Measurements from ENCODE around the gene IL7R.
A peak's percentile ranks its signal among the peaks of the same experiment; 100 is the strongest.
"Not testable (repeated sequence)": the region's sequence is repeated elsewhere in the genome, so short reads cannot be mapped to it uniquely, and the experiment has no call there.

IL7R gene

GRCh38 chr5:35876454-35876853 is 19.8 kb downstream of the IL7R start:
- DNase-seq (ENCODE audit: low read depth), result peak; percentile 71

- peak; percentile 79 for DNase-seq (ENCODE audit: low read depth)
Measured at GRCh38 chr5:35876922-35877321, 20.2 kb downstream of the IL7R start.

DNA sequence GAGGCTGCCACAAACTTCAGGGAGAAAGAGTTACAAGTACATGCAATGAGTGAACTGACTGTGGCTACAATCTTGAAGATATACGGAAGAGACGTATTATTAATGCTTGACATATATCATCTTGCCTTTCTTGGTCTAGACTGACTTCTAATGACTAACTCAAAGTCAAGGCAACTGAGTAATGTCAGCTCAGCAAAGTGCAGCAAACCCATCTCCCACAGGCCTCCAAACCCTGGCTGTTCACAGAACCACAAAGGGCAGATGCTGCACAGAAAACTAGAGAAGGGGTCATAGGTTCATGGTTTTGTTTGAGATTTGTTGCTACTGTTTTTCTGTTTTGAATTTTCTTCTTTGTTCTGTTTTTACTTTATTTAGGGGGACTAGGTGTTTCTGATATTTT is 21.0 kb downstream of the IL7R start:
- no peak for DNase-seq (ENCODE audit: low read depth)

DNA sequence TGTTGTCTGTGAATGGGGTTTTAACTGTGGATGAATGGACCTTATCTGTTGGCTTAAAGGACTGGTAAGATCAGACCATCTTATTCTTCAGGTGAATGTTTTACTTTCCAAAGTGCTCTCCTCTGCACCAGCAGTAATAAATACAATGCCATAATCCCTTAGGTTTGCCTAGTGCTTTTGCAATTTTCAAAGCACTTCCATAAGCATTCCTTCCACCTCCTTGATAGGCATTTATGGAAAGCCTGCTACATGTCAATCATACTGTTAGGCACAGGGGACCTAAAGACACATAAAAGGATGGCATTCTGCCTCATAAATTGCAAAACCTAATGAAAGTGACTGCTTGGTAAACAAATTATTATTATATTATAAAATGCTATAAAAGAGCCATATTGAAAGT is 21.4 kb downstream of the IL7R start:
- no peak for DNase-seq (ENCODE audit: low read depth)

DNA sequence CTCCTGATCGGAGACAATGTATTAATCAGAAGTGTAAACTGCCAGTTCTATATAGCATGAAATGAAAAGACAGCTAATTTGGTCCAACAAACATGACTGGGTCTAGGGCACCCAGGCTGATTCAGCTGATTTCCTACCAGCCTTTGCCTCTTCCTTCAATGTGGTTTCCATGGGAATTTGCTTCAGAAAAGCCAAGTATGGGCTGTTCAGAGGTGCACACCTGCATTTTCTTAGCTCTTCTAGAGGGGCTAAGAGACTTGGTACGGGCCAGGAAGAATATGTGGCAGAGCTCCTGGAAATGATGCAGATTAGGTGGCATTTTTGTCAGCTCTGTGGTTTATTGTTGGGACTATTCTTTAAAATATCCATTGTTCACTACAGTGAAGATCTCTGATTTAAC is 22.4 kb downstream of the IL7R start:
- no peak for DNase-seq (ENCODE audit: low read depth)

- no peak for DNase-seq (ENCODE audit: low read depth)
Measured at GRCh38 chr5:35879649-35880048, 23.0 kb downstream of the IL7R start.

DNA sequence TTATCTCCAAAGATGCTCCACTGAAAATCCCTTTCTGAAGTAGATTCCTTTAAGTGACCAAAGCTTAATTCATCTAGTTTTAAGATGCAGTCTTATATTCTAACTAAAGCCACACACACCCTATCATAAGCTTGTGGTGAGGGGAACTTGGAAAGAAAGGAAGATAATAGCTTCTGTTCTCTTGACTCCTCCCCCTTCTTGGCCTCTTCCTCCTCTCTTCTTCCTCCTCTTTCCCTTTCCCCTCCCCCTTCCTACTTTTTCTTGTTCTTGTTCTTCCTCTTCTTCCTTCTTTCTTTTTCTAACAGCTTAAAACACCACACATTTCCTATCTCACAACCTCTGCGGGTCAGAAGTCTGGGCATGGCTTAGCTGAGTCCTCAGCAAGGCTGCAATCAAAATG is 23.5 kb downstream of the IL7R start:
- no peak for DNase-seq (ENCODE audit: low read depth)

- DNase-seq (ENCODE audit: low read depth), result no peak
Measured at GRCh38 chr5:35881758-35882157, 25.1 kb downstream of the IL7R start.

GRCh38 chr5:35884191-35884769 is 27.6 kb downstream of the IL7R start:
- DNase-seq (ENCODE audit: low read depth), result peak; percentile 99

- DNase-seq (ENCODE audit: low read depth), result no peak
Measured at GRCh38 chr5:35884773-35885172, 28.1 kb downstream of the IL7R start.

- no peak for DNase-seq (ENCODE audit: low read depth)
Measured at GRCh38 chr5:35886381-35886780, 29.7 kb downstream of the IL7R start.

DNA sequence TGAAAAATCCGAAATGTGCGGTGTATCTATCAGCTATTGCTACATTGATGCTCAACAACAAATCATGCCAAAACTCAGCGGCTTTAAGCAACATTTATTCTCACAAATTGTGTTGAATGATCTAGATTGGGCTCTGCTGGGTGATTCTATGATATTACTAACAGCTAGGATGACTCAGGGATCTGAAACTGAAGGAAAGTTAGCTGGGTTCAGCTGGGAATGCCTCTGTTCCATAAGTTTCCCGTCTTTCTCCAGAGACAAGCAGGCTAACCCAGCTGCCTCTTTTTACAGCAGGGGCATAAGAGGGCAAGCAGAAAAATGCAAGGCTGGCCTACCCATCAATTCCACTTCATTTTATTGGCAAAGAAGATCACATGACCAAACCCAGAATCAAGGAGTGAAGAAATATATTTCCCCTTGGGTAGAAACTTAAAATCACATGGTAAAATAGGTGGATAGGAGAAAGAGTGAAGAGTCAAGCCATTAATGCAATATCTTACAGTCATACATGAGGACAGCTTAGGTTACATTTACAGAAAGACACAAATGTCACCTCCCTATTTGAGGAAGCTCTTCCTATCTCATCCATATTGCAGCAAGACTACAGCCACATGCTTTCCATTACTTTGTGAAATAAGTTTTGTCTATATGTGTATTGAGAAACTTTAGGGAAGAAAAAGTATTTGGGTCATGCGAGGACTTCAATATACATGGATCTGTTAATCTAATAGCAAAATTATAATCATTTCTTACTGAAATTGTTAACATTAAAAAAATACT is 30.8 kb downstream of the IL7R start:
- peak; percentile 47 for DNase-seq (ENCODE audit: low read depth)

- no peak for DNase-seq (ENCODE audit: low read depth)
Measured at GRCh38 chr5:35890021-35891020, 33.6 kb downstream of the IL7R start.

DNA sequence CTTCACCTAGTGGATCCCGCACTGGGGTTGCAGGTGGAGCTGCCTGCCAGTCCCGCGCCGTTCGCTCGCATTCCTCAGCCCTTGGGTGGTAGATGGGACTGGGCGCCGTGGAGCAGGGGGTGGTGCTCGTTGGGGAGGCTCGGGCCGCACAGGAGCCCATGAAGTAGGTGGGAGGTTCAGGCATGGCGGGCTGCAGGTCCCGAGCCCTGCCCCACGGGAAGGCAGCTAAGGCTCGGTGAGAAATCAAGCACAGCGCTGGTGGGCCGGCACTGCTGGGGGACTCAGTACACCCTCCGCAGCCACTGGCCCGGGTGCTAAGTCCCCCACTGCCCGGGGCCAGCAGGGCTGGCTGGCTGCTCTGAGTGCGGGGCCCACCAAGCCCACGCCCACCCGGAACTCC is 36.1 kb downstream of the IL7R start:
- not testable (repeated sequence) for DNase-seq (ENCODE audit: low read depth)

- no peak for DNase-seq (ENCODE audit: low read depth)
Measured at GRCh38 chr5:35894131-35894530, 37.4 kb downstream of the IL7R start.

GRCh38 chr5:35898952-35899660 is 42.4 kb downstream of the IL7R start:
- DNase-seq (ENCODE audit: low read depth), result peak; percentile 22

GRCh38 chr5:35899800-35900199 is 43.1 kb downstream of the IL7R start:
- no peak for DNase-seq (ENCODE audit: low read depth)

DNA sequence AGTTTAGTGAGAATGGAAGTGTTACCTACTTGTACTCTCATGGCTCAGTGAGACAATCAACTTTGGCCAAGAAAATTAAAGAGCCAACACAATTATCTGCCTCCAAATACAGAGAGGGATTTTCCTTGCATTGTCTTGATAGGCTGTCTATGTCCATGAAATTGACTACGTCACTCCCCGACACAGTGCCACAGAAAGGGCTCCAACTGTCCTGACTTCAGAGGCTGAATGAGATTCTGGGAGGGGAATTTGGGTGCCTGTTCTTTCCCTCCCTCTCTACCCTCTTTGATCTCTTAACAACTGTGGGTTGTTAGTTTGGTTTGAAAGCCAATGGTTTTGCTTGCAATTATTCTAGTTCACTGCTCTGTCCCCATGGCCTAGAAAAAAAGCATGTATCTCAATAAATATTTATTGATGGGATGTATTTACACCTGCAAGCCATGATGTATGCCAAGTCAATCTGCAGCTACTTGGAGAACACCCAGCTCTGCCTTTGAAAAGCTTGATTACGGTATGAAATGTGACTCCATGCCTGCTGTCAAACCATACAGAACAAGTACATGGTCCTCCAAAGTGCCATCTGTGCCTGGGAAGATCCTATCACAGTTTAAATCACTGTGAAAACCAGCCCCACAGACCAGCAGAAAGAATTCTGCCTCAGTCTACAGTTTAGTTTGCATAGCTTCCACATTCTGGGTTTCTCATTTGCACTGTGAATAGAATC is 44.4 kb downstream of the IL7R start:
- DNase-seq (ENCODE audit: low read depth), result no peak

- peak; percentile 61 for DNase-seq (ENCODE audit: low read depth)
Measured at GRCh38 chr5:35902046-35902672, 45.5 kb downstream of the IL7R start.

GRCh38 chr5:35903631-35904203 is 47.0 kb downstream of the IL7R start:
- no peak for DNase-seq (ENCODE audit: low read depth)

Measured in ELR (cell line).